Kasumi-1 (cell line): ENCODE results near the gene TIMM17B.
"Not testable (repeated sequence)": the region's sequence is repeated elsewhere in the genome, so short reads cannot be mapped to it uniquely, and the experiment has no call there.

ENCODE experiments used
- DNase-seq, 2 experiments: peaks; one replicate each; lab custom pipeline; 2025; lab: John Stamatoyannopoulos, UW

TIMM17B gene

DNA sequence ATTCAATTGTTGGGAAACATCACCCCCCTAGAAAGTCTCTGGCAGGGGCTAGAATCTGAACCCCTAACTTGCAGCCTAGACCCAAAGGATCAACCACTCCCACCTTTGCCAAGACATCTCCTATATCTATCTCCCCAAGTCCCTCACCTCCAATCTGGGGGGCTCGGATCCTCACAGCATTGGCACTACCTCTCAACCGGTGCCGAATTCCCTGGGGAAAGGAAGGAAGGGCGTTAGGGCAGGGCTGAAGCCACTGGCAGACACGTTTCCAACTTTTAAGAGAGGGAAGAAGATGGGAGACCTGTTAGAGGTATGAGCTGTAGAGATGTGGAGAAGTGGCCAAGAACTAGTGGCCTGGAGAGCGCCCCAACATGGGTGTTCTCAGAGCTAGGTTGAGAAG lies 2.7 kb downstream of the TIMM17B start:
- DNase-seq: no peak

- no peak for DNase-seq
Measured at GRCh38 chrX:48893556-48894348, 3.8 kb downstream of the TIMM17B start.

GRCh38 chrX:48892896-48893295 lies 4.7 kb downstream of the TIMM17B start:
- no peak for DNase-seq

- peak; percentile 74 to 83 for DNase-seq
Measured at GRCh38 chrX:48891402-48892288, 5.9 kb downstream of the TIMM17B start.

DNA sequence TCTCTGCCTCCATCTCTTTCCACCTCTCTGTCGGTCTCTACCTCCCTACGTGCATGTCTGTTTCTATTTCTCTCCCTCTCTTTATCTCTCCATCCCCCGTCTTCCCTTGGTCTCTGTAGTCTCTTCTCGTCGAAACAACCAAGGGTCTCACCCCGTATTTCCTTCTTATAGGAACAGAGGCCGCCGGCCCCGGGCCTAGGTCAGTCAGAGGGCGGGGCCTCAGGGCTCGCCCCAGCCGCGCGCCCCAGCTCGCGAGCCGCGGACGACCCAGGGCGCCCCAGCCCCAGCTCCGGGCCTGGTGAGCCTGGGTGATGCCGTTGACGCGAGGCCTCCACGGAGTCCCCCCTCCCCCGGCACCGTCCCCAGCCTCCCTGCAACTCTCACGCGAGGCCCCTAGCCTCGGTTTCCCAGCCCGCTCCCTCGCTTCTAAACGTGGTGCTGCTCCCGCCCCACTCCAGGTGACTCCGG lies 6.6 kb downstream of the TIMM17B start:
- peak in 1 of 2 experiments; percentile 5 for DNase-seq

- DNase-seq: no peak
Measured at GRCh38 chrX:48890296-48890925, 7.2 kb downstream of the TIMM17B start.

- not testable (repeated sequence) for DNase-seq
Measured at GRCh38 chrX:48886586-48886985, 11.0 kb downstream of the TIMM17B start.

- DNase-seq: no peak
Measured at GRCh38 chrX:48883729-48884128, 13.8 kb downstream of the TIMM17B start.

GRCh38 chrX:48876944-48877343 lies 20.6 kb downstream of the TIMM17B start:
- DNase-seq: not testable (repeated sequence)

DNA sequence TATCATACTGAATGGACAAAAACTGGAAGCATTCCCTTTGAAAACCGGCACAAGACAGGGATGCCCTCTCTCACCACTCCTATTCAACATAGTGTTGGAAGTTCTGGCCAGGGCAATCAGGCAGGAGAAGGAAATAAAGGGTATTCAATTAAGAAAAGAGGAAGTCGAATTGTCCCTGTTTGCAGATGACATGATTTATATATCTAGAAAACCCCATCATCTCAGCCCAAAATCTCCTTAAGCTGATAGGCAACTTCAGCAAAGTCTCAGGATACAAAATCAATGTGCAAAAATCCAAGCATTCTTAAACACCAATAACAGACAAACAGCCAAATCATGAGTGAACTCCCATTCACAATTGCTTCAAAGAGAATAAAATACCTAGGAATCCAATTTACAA lies 25.6 kb downstream of the TIMM17B start:
- not testable (repeated sequence) for DNase-seq

- DNase-seq: no peak
Measured at GRCh38 chrX:48864210-48864609, 33.4 kb downstream of the TIMM17B start.

DNA sequence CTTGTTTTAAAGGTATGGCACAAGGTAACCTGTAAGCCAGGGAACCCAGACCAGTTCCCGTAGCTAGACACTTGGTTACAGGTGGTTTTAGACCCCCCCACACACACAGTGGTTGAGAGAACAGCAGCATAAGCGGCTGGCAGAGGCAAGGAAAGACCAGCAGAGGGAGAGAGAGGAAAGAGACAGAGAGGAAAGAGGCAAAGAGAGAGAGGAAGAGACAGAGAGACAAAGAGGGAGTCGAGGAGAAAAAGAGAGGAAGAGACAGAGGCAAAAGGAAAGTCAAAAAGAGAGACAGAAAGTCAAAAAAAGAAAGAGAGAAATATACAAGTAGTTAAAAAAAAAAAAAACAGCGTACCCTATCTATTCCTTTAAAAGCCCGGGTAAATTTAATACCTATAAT lies 42.7 kb downstream of the TIMM17B start:
- peak; percentile 7 to 23 for DNase-seq

- not testable (repeated sequence) for DNase-seq
Measured at GRCh38 chrX:48854121-48854804, 43.3 kb downstream of the TIMM17B start.

GRCh38 chrX:48853494-48853893 lies 44.1 kb downstream of the TIMM17B start:
- DNase-seq: not testable (repeated sequence)

DNA sequence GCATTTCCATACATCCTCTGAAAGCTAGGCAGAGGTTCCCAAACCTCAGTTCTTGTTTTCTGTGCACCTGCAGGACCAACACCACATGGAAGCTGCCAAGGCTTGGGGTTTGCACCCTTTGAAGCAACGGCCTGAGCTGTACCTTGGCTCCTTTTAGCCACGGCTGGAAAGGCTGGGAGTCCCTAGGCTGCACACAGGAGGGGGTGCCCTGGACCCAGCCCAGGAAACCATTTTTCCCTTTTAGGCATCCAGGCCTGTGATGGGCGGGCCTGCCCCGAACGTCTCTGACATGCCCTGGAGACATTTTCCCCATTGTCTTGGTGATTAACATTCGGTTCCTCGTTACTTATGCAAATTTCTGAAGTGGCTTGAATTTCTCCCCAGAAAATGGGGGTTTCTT lies 44.7 kb downstream of the TIMM17B start:
- no peak for DNase-seq

DNA sequence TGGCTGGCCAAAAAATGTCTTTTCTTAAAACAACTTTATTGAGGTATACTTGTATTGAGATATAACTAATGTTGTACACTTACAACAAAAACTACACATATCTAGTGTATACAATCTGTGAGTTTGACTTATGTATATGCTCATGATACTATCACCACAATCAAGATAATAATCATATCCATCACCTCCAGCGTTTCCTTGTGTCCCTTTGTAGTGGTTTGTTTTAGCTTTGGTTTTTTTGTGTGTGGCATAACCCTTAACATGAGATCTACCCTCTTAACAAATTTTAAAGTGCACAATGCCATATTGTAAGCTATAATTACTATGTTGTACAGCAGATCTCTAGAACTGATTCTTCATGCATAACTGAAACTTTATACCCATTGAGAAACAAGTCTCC lies 48.7 kb downstream of the TIMM17B start:
- DNase-seq: no peak
